NCI-H2107 treated with DMSO at 0.1 percent for 48 hours (cell line): Measurements from ENCODE around the gene ASAH2B.

ENCODE experiments used
- DNase-seq: peaks from one replicate; lab custom pipeline; 2025; ENCODE audit not compliant: unreplicated experiment; lab: John Stamatoyannopoulos, UW

ASAH2B gene

DNA sequence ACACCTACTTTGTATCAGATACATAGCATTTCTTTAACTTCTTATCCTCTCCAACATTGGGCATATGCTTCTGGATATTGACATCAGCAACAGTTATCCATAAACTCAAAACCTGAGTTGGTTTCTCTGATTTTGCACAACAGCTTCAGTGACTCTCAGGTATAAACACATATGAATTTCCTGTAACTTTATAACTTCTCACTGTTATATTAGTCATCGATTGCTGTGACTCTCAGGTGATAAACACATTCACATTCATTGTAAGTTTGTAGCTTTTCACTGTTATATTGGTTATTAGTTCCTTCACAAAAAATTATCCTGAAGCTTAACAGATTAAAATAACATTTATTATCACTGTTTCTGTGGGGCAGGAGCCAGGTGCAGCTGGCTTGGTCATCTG is 57.0 kb downstream of the ASAH2B start:
- DNase-seq, result no peak

DNA sequence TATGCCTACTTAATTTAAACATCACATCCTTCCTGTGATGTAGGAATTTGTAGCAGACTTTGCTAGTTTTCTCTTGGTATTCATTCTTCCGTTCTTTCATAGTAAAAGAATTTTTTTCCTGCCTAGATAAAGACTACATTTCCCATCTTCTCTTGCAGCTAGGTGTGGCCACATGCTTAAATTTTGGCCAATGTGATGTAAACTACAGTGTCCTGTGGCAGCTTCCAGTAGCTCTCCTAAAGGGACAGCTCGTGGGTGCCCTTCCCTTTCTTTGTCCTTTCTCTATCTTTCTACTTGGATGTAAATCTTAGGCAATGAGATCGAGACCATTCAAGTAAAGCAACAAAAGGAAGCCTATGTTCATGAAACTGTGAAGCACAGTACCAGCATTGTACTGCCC is 58.6 kb downstream of the ASAH2B start:
- DNase-seq, result no peak

DNA sequence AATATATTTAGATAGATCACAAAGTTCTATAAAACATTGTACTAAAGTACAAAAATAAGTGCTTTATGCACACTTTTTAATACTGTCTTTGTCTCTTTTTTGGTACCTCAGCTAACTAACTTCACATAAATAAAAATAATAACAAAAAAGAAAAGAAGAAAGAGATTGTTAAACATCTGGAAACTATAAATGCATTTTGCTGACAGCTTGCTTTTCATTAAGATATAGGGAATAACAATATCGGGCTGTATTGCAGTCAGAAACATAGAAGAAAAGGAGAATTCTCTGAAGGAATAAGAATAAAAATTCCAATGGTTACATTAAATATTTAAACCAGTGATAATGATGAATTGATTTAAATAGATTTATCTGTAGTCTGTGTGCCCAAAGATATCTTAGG is 59.9 kb downstream of the ASAH2B start:
- no peak for DNase-seq

DNA sequence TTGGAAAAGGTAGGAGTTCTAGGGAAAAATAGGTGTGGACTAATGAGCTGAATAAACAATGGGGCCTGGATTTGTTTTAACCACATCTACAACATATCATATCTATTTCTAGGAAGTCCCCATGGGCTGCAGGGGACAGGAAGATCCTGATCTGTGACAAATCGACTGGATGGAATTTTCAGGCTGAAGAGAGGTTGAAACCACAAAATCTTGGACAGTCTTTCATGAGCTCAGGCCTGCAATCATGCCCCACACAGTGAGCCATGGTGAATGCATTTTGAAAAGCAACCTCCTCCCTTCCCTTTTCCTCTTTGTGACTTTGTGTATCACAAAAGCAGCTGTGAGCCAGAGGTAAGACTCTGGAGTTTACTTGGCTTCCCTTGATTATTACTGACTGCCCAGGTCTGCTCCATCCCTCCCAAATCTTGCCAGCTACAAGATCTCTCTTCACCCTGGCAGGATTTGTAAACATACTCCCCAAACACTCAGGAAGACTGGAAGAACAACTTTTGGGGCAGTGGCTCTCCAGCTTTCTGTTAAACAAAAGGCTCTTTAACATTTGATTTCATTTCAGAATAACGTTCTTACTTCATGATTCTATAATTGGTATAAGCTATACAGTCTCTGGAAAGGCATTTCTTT is 66.4 kb downstream of the ASAH2B start:
- no peak for DNase-seq

DNA sequence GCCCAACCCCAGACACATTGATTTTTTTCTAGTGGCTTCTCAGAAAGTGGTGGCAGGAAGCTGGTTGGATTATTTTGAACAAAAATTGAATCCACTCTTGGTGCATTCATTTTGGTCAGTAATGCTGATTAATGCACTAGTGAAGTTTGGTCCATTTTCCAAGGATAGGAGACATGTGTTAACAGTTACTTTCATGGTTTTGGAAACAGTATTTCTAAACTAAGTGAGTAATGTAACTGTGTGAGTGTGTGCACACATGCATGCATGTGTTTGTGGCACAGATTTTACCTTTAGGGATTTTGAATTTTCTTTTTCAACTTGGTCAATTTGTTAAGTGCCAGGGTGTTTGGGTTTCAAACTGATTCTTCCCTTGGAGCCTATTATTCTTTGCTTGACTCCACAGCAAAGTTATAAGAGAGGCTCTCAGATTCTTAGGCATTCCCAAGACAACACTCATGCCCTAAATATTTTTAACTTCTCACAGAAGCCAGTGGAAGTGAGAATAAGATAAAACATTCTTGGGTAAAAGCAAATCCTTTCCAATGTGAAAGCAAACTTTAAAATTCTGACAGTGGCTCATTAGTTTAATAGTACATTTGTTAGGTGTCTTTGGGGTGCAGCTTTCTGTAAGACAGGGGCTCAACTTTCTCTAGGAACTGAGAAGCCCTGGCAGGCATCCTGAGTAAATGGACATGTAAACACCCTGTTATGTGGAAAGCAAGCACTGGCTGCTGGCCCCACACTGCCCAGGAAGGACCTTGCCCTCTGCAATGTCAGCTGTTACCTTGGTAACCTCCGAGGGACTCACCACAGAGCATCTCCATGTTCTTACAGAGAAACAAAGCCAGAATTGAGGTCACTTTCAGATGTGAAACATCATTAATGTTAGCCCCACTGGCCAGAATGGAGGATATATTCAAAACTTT is 68.4 kb downstream of the ASAH2B start:
- no peak for DNase-seq
